ENCODE data around the gene CDH23.

GRCh38 chr10:71521504-71522441 is 125.1 kb downstream of the CDH23 start:
- no peak for TF ChIP-seq CTCF (IDR thresholded peaks at IDR 0.05)
- no peak for TF ChIP-seq POLR2A (IDR thresholded peaks at IDR 0.05)
